Measurements from ENCODE around the gene TTLL6. TPM values are rescaled to one million over a fixed set of nuclear protein-coding genes. Genes with fewer than 3 reads are reported as not detected.

TTLL6 gene
- polyA plus RNA-seq (2011; rRNA removed) (0.02 TPM in 1 of 2 replicates, not detected in the other), polyA minus RNA-seq (2011; rRNA and poly(A)+ RNA removed) (not detected in 2 replicates)

GRCh38 chr17:48816774-48817590 lies at the start of gene TTLL6:
Gene TTLL6 (minus strand): TSS chr17:48817229. CDS start chr17:48817072, 157 bp downstream.
- CTCF ChIA-PET, result interaction anchor here (1.0 to 23.7 kb wide), 6 partner anchors 13 to 219 kb away, joined by 3 to 719 read pairs (median 8); no protein-coding TSS in a partner anchor
- Histone ChIP-seq H3K36me3 (ENCODE audit: control insufficient read depth, insufficient read depth, low read length) (no peaks in the 10 kb centered on the region), H3K27me3 (ENCODE audit: control insufficient read depth, insufficient read depth, low read length) (peaks cover 12% of the 10 kb centered on the region), H3K4me3 (ENCODE audit: low read depth, low read length) (peak within 1 kb of the TSS; percentile 37)
- POLR2A ChIA-PET, result no interaction called here
- DNase-seq (ENCODE audit: low read depth), result no peak
- TF ChIP-seq CTCF (IDR thresholded peaks at IDR 0.05; ENCODE audit: insufficient read depth, low read depth, low read length), result no peak

GRCh38 chr17:48860456-48860855 lies 43.4 kb upstream of the TTLL6 start:
- DNase-seq (ENCODE audit: low read depth), result no peak
- CTCF ChIA-PET, result interaction anchor here (1.3 to 28.8 kb wide), 6 partner anchors 8 to 47 kb away, joined by 3 to 719 read pairs (median 5); partner anchors contain the start of gene TTLL6

GRCh38 chr17:48860034-48860433 lies 43.0 kb upstream of the TTLL6 start:
- ChIA-PET POLR2A (no interaction called here), CTCF (interaction anchor here (1.1 to 28.8 kb wide), 7 partner anchors 8 to 136 kb away, joined by 3 to 719 read pairs (median 4); partner anchors contain the start of gene TTLL6)
- peaks cover 15% of the 10 kb centered on the region for H3K36me3 ChIP-seq (ENCODE audit: control insufficient read depth, insufficient read depth, low read length)
- peak; percentile 20; the same call in 1 of the 2 replicates for TF ChIP-seq CTCF (IDR thresholded peaks at IDR 0.05; ENCODE audit: insufficient read depth, low read depth, low read length)
- H3K27me3 ChIP-seq (ENCODE audit: control insufficient read depth, insufficient read depth, low read length), result no peaks in the 10 kb centered on the region
- no peak for DNase-seq (ENCODE audit: low read depth)
- no peak overlapping the region for H3K4me3 ChIP-seq (ENCODE audit: low read depth, low read length)

More at GRCh38 chr17:48860456-48860855, 43.4 kb upstream of the TTLL6 start:
- TF ChIP-seq CTCF (IDR thresholded peaks at IDR 0.05; ENCODE audit: insufficient read depth, low read depth, low read length), result no peak
- POLR2A ChIA-PET, result no interaction called here
- H3K4me3 ChIP-seq (ENCODE audit: low read depth, low read length), result no peak overlapping the region
- H3K27me3 ChIP-seq (ENCODE audit: control insufficient read depth, insufficient read depth, low read length), result no peaks in the 10 kb centered on the region
- peaks cover 12% of the 10 kb centered on the region for H3K36me3 ChIP-seq (ENCODE audit: control insufficient read depth, insufficient read depth, low read length)

- CTCF ChIA-PET, result interaction anchor here (1.1 to 1.3 kb wide), 2 partner anchors 23 to 54 kb away, joined by 3 to 4 read pairs; no protein-coding TSS in a partner anchor
- POLR2A ChIA-PET, result no interaction called here
- no peaks in the 10 kb centered on the region for H3K27me3 ChIP-seq (ENCODE audit: control insufficient read depth, insufficient read depth, low read length)
Measured at GRCh38 chr17:48856122-48856821, 39.2 kb upstream of the TTLL6 start.

More at GRCh38 chr17:48856122-48856821, 39.2 kb upstream of the TTLL6 start:
- DNase-seq (ENCODE audit: low read depth), result no peak
- no peak overlapping the region for H3K4me3 ChIP-seq (ENCODE audit: low read depth, low read length)
- H3K36me3 ChIP-seq (ENCODE audit: control insufficient read depth, insufficient read depth, low read length), result peaks cover 13% of the 10 kb centered on the region
- TF ChIP-seq CTCF (IDR thresholded peaks at IDR 0.05; ENCODE audit: insufficient read depth, low read depth, low read length), result no peak
